Esophagus squamous epithelium (tissue), 5 donors: ENCODE data around the gene DLGAP1. TPM values are rescaled to one million over a fixed set of nuclear protein-coding genes. Genes with fewer than 3 reads are reported as not detected.
A peak's percentile ranks its signal among the peaks of the same experiment; 100 is the strongest.

ENCODE experiments used
- DNase-seq: peaks from one replicate; lab custom pipeline; 2025; lab: John Stamatoyannopoulos, UW
- H3K27ac ChIP-seq, 4 donors: fragments of 200-600 bp; sonication (generic); one replicate each; pipeline ENCODE4 v1.5.1; 2016 to 2019; ENCODE audit warnings: mild to moderate bottlenecking in 1 of 4
- H3K27me3 ChIP-seq, 4 donors: fragments of 200-600 bp; sonication (generic); 1 replicate in 3 of 4; 2 replicates in 1 of 4; pipeline versions ENCODE4 v1.5.1 to v1.6.0; 2017 to 2021; ENCODE audit warnings: antibody characterized with exemption in 1 of 4
- H3K36me3 ChIP-seq, 3 donors: fragments of 200-600 bp; sonication (generic); one replicate each; pipeline ENCODE4 v1.5.1; 2016 to 2019
- H3K4me1 ChIP-seq, 3 donors: fragments of 200-600 bp; sonication (generic); one replicate each; pipeline ENCODE4 v1.5.1; 2017 to 2019
- H3K4me3 ChIP-seq, 4 donors: fragments of 200-600 bp; sonication (generic); 1 replicate in 3 of 4; 2 replicates in 1 of 4; pipeline ENCODE4 v1.5.1; 2016 to 2019; ENCODE audit warnings: mild to moderate bottlenecking in 2 of 4, moderate library complexity in 1 of 4
- H3K9me3 ChIP-seq, 3 donors: fragments of 200-600 bp; sonication (generic); one replicate each; pipeline ENCODE4 v1.5.1; 2016 to 2019
- CTCF ChIP-seq, 6 experiments: fragments of 450-650 bp in 4 of 6; fragments of 200-600 bp in 2 of 6; sonication (generic) in 2 of 6; IDR thresholded peaks; one replicate each; pipeline ENCODE4 v1.5.1; 2016 to 2019; ENCODE audit warnings: antibody characterized with exemption in 6 of 6, mild to moderate bottlenecking in 4 of 6, moderate library complexity in 4 of 6
- POLR2A ChIP-seq, 4 donors: fragments of 450-650 bp; IDR thresholded peaks; one replicate each; pipeline ENCODE4 v1.6.1; 2017; ENCODE audit warnings: antibody characterized with exemption in 4 of 4, mild to moderate bottlenecking in 4 of 4, moderate library complexity in 3 of 4
- WGBS, 2 donors: methylation state at CpG; one replicate each; pipeline ENCODE4 v1.1.5; 2018; 5-methylcytosine and 5-hydroxymethylcytosine counted together
- intact Hi-C: fragments of 100-400 bp; cut with DNase I; formaldehyde crosslinking; loops from one replicate; pipeline ENCODE4 v1.15.0; 2022
- total RNA-seq, 4 donors: library from RNA; depleted of rRNA; stranded (reverse); fragments of >200 nt; gene quantifications; one replicate each; pipeline ENCODE4 v1.1.0, GENCODE V29; 2016
- donor health status: DM: yes; HTN: yes; CAD: no.

Gene DLGAP1
- total RNA-seq, 4 donors from 2014 or later: 0.09 to 1.5 (median 0.52) TPM

- no peaks in the 10 kb centered on the region for H3K4me1 ChIP-seq
- intact Hi-C loops: no loop called here
- 89 to 92% methylated on average over 5 of the region's 5 CpGs for WGBS, 2 donors
- H3K27me3 ChIP-seq: no peaks in the 10 kb centered on the region
- no peak for TF ChIP-seq POLR2A (IDR thresholded peaks at IDR 0.05)
- no peak for TF ChIP-seq CTCF (IDR thresholded peaks at IDR 0.05)
- no peaks in the 10 kb centered on the region for H3K36me3 ChIP-seq
- DNase-seq: no peak
- no peak overlapping the region for H3K4me3 ChIP-seq
- no peaks in the 10 kb centered on the region for H3K9me3 ChIP-seq
- no peak overlapping the region for H3K27ac ChIP-seq
Measured at GRCh38 chr18:3631887-3632286, 823.2 kb downstream of the DLGAP1 start.

DNA sequence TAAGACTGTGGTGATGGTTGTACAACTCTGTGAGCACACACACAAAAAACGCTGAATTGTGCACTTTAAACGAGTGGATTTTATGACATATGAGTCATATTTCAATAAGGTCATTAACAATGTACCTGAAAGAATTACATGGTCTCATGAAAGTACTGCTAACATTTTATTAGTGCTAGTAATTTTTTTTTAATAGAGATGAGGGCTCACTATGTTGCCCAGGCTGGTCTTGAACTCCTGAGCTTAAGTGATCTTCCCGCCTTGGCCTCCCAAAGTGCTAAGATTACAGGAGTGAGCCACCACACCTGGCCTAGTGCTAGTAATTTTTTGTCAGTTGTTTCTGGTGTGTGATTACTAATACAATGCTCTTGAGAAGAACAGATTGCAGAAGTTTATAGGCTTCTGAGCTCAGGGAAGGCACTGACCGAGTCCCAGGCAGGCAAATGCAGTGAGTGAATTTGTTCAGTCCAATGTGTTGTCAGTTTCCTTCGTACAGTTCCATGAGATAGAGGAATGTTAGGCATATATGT lies 828.1 kb downstream of the DLGAP1 start:
- 69 to 74% methylated on average over 5 of the region's 5 CpGs for WGBS, 2 donors
- peaks cover 22 to 42% (median 34%) of the 10 kb centered on the region in 3 donors for H3K4me1 ChIP-seq
- H3K27me3 ChIP-seq: no peaks in the 10 kb centered on the region
- DNase-seq: no peak
- H3K36me3 ChIP-seq: no peaks in the 10 kb centered on the region
- no peak overlapping the region for H3K27ac ChIP-seq
- TF ChIP-seq CTCF (IDR thresholded peaks at IDR 0.05) (no peak), POLR2A (IDR thresholded peaks at IDR 0.05) (no peak)
- H3K4me3 ChIP-seq: no peak overlapping the region
- intact Hi-C loops: no loop called here
- no peaks in the 10 kb centered on the region for H3K9me3 ChIP-seq

GRCh38 chr18:3625742-3626091 lies 829.4 kb downstream of the DLGAP1 start:
- DNase-seq: no peak
- H3K4me1 ChIP-seq: peaks cover 32 to 55% (median 41%) of the 10 kb centered on the region in 3 donors
- no peak for TF ChIP-seq POLR2A (IDR thresholded peaks at IDR 0.05)
- no peak for TF ChIP-seq CTCF (IDR thresholded peaks at IDR 0.05)
- intact Hi-C loops: no loop called here
- no peaks in the 10 kb centered on the region for H3K36me3 ChIP-seq
- peak overlapping the region in 3 of 4 donors; percentile 89 to 96 (median 90) for H3K27ac ChIP-seq
- H3K4me3 ChIP-seq: no peak overlapping the region
- no peaks in the 10 kb centered on the region for H3K27me3 ChIP-seq
- no peaks in the 10 kb centered on the region for H3K9me3 ChIP-seq

DNA sequence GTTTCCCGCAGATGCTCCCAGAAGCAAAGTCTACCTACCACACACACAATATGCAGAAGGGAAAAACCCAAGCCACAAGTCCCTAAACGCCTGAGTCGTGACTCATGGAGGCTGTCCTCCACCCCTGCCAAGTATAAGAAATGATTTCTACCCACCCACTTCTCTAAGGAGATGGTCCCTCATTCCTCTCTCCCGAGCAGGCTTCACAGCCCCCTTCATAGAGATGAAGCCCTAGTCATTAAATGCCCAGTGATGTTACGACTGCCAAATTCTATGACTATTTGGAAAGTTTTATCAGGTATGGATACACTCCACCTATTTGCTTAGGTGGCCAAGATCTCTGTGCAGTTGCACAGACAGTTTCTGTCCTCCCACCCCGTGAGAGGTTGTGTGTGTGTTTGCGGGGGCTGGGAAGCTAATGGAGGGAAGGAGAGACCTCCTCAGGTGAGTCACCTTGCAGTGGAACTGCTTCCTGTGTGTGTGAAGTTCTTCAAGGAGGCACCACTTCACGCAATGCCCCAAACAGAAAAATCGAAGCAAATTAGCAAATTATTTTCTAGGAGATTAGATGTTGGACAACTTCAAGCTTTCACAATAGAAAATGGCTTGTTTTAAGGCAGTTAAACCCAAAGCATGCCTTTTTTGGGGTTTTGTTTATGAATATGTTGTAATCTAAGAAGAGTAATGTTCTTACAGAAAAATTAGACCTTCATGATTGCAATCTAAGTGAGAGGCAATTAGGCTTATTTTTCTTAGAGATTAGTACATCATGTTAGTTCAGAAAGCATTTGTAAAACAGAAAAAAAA lies 830.0 kb downstream of the DLGAP1 start:
- Histone ChIP-seq H3K36me3 (no peaks in the 10 kb centered on the region), H3K4me3 (peak overlapping the region in 1 of 4 donors; percentile 22)
- DNase-seq: no peak

More for the DNA sequence above, 830.0 kb downstream of the DLGAP1 start:
- TF ChIP-seq CTCF (IDR thresholded peaks at IDR 0.05): no peak
- no peak for TF ChIP-seq POLR2A (IDR thresholded peaks at IDR 0.05)
- intact Hi-C loops: no loop called here
- H3K9me3 ChIP-seq: no peaks in the 10 kb centered on the region
- peak overlapping the region; percentile 83 to 96 (median 90) for H3K27ac ChIP-seq
- peaks cover 32 to 56% (median 41%) of the 10 kb centered on the region in 3 donors for H3K4me1 ChIP-seq
- 19 to 28% methylated on average over 8 to 9 of the region's 9 CpGs for WGBS, 2 donors
- no peaks in the 10 kb centered on the region for H3K27me3 ChIP-seq
